Stimulated activated CD4-positive, alpha-beta T cell treated with anti-CD3 and anti-CD28 coated beads, Interleukin-15, amount 100 ng/mL, for 48 hours (primary cell): Measurements from ENCODE around the gene ICAM3.
"Not testable (repeated sequence)": the region's sequence is repeated elsewhere in the genome, so short reads cannot be mapped to it uniquely, and the experiment has no call there.

Source experiments
- DNase-seq, 2 donors: peaks; one replicate each; pipeline ENCODE4 v3.0.0-alpha.2; 2020; ENCODE audit warnings: low read depth in 2 of 2

ICAM3 gene

GRCh38 chr19:10339380-10339960 is at the start of gene ICAM3:
TSS of gene ICAM3 (minus strand) at chr19:10339624. CDS start at chr19:10339614, 10 bp downstream.
- peak in 1 of 2 donors; percentile 67 for DNase-seq

GRCh38 chr19:10388957-10389356 is 49.5 kb upstream of the ICAM3 start:
- DNase-seq, result peak in 1 of 2 donors; percentile 69

DNA sequence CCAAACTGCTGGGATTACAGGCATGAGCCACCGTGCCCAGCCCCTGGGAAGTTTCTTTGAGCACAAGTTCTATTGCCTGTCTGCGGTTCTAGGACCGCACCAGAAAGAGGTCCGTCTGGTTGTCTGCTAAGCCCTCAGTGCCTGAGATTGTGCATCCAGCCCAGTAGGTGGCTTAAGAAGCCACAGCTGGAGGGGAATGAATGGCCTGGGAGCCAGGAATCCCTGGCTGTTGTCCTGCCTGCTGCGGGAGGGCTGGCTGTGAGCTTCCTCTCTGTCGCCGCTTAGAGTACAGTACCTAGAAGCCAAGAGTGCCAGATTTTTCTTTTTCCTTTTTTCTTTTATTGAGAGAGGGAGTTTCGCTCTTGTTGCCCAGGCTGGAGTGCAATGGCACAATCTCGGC is 45.2 kb upstream of the ICAM3 start:
- no peak for DNase-seq

DNA sequence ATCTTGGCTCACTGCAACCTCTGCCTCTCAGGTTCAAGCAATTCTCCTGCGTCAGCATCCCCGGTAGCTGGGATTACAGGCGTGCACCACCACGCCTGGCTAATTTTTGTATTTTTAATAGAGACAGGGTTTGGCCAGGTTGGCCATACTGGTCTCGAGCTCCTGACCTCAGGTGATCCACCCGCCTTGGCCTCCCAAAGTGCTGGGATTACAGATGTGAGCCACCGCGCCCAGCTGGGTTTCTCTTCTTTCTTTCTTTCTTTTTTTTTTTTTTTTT is 43.7 kb upstream of the ICAM3 start:
- DNase-seq, result not testable (repeated sequence)

- DNase-seq, result peak; percentile 92 to 95
Observed at GRCh38 chr19:10380313-10381102, 41.1 kb upstream of the ICAM3 start, which contains the start of gene TYK2. TSS of gene TYK2 (minus strand) at chr19:10380572. CDS start at chr19:10378406, 2,166 bp downstream.

GRCh38 chr19:10379880-10380312 is 40.5 kb upstream of the ICAM3 start:
- DNase-seq, result no peak

- DNase-seq, result no peak
Observed at GRCh38 chr19:10378124-10378523, 38.7 kb upstream of the ICAM3 start.

- DNase-seq, result not testable (repeated sequence)
Observed at GRCh38 chr19:10377140-10377640, 37.8 kb upstream of the ICAM3 start.

GRCh38 chr19:10374931-10375330 is 35.5 kb upstream of the ICAM3 start:
- no peak for DNase-seq

GRCh38 chr19:10372690-10373089 is 33.3 kb upstream of the ICAM3 start:
- no peak for DNase-seq

GRCh38 chr19:10368101-10368803 is 28.8 kb upstream of the ICAM3 start:
- DNase-seq, result no peak

DNA sequence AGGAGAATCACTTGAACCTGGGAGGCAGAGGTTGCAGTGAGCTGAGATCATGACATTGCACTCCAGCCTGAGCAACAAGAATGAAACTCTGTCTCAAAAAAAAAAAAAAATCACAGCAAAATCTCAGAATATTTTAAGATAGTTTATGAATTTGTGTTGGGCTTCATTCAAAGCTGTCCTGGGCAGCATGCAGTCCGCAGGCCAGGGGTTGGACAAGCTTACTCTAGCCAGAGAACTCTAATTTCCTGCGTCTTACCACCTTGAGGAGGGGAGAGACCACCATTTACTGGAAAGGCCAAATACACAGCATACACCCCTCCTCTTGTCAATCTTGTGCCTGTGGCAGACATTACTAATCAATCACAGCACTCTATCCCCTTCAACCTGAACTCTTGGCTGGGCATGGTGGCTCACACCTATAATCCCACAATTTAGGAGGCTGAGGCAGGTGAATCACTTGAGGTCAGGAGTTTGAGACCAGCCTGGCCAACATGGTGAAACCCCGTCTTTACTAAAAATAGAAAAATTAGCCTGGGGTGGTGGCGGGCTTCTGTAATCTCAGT is 27.6 kb upstream of the ICAM3 start:
- not testable (repeated sequence) for DNase-seq

DNA sequence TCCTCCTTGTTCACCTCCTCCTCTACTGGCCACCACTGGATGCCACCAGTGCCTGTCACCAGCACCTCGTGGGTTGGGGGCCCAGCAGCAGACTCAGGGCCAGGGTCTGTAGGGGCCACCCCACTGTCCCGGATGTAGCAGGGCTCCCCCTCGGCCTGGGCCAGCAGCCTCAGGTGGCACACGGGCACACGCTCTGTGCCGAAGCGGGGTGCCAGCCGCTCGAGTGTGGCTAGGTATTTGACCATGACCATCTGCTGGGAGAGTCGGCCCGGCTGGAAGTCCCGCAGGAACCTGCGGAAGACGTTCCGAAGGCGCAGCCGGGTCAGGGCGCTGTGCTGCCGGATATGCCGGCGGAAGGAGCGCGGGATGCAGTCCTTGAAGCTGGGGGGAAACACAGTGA is 26.1 kb upstream of the ICAM3 start:
- DNase-seq, result no peak

DNA sequence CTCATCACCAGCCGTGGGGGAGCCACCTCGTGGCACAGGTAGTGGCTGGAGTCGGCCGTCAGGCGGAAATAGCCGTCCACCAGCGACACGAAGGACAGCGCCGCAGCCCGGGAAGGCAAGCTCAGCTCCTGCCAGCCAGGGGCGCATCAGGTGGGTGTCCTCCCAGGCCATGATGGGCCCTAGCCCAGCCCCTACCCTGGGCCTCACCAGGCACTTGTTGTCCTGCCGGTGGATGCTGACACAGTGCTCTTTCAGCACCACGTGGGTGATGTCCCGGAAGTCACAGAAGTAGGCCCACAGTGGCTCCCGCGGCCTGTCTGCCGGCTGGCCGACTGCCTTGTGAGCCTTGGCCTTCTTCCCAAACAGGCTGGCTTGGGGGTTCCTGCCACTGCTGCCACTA is 25.2 kb upstream of the ICAM3 start:
- DNase-seq, result no peak

- DNase-seq, result no peak
Observed at GRCh38 chr19:10363789-10364281, 24.4 kb upstream of the ICAM3 start.

GRCh38 chr19:10362259-10362658 is 22.8 kb upstream of the ICAM3 start:
- no peak for DNase-seq

DNA sequence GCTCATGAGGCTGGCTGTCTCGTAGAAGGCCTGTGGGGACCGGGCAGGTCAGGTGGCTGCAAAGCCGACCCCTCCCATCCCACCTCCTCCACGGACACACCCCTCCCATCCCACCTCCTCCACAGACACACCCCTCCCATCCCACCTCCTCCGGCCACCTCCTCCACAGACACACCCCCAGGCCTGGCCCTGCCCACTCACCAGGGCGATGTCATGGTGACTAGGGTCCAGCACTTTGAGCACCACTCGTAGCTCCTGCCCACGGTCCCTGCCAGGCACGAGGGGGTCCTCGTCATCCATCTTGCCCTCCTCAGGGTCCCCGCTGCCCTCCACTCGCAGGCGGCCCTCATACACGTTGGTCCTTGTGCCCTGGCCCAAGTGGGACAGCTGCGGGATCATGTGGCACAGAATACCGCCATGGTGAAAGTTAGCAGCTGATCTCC is 22.2 kb upstream of the ICAM3 start:
- DNase-seq, result no peak

DNA sequence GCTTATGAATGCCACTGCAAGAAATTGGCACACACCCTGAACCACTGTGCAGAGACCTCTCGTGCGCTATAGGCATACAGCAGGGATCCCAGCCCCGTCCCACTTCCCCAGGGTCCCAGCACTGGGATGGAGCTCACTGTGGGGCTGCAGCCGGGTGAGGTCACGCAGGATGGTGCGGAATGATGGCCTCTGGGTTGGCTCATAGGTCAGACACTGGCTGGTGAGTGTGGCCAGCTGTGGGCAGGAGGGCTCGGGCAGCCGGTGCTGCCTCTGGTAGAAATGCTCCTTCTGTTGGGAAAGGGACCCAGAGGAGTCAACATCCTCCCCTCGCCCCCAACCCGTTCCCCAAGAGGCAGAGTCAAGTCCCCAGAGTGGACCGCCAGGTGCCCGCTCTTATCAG is 17.0 kb upstream of the ICAM3 start:
- no peak for DNase-seq

DNA sequence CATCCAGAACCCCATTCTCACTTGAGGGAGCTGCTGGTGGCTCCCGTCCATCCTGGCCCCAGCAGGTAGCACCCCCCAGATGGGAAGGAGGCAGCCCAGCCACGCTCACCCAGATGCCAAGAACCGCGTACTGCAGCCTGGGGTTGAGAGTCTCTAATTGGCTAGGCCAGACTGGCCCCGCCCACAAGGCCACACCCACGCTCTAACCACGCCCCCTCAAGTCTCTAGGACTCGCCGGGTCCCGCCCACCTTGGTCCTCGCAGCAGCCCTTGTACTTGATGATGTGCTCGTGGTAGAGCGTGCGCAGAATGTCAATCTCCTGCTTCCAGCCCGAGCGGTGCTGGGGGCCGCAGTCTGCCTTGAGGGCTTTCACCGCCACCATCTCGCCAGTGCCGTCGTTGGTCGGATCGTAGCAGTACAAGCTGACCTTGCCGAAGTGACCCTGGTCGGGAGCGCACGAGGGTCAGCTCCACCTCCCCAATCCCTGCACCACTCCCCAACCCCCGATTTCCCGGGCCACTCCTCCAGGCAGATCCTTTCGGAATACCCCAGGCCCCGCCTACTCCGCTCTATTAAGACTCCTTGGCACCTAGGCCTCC is 14.5 kb upstream of the ICAM3 start:
- DNase-seq, result peak; percentile 52 to 55

DNA sequence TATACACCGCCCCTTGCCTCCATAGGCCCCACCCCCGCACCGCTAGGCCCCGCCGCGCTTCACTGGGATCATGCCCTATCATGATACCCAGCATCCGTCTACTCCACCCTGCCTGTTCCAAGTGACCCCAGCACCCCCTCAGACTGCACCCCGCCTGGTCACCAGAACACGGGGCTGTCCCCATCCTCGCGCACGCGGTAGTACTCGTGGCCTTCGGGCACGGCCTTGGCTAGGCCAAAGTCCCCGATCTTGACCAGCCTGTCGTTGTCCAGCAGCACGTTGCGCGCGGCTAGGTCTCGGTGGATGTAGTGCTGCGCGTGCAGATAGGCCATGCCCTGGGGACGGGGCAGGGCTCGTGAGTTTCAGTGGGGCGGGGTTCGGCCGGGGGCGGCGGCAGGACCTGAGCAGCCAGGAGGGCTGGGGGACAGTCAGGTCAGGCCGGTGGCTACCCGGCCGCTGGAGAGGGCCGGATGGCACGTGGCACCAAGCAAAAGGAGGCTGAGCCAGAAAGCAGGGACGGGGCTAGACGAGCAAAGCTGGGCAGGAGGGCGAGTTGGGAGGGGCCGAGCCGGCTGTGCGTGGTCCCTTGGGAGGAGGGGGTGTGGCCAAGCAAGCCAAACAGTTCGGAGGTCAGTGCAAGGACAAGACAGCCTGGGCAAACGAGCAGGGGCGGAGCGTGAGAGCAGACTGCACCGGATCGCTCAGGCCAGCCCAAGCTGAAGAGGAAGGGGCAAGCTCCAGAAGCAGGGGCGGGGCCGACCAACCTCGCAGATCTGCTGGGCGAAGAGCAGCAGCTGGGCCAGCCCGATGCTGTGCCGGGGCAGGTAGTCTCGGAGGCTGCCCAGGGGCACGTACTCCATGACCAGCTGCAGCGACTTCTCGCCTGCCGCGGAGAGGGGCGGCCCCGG is 13.6 kb upstream of the ICAM3 start:
- DNase-seq, result no peak

- no peak for DNase-seq
Observed at GRCh38 chr19:10346509-10346908, 7.1 kb upstream of the ICAM3 start.
